WTC11 (cell line): ENCODE measurements around the gene KDM4B. TPM values are rescaled to one million over a fixed set of nuclear protein-coding genes. Genes with fewer than 3 reads are reported as not detected.
A peak's percentile ranks its signal among the peaks of the same experiment; 100 is the strongest.

Experiments
- ATAC-seq: fragments of 200-7000 bp; cut with Tn5 transposase; 2 replicates; pipeline ENCODE4 v1.10.0; 2021; ENCODE audit warnings: mild to moderate bottlenecking, moderate library complexity
- CTCF ChIA-PET: fragments of 300-600 bp; sonication (Branson Sonifier 250); formaldehyde crosslinking; loops from one replicate; lab custom pipeline; 2021; ENCODE audit warnings: antibody characterized with exemption; lab: Charles Lee
- POLR2A ChIA-PET: fragments of 350-600 bp; sonication (Branson Sonifier 250); formaldehyde crosslinking; loops from one replicate; lab custom pipeline; 2021; ENCODE audit warnings: antibody characterized with exemption; lab: Charles Lee
- DNase-seq: peaks from one replicate; pipeline ENCODE4 v3.0.0; 2021; ENCODE audit warnings: low spot score
- H3K27ac Mint-ChIP-seq: 2 replicates; pipeline ENCODE4 v1.8.0; 2021; ENCODE audit warnings: mixed read lengths
- H3K27me3 Mint-ChIP-seq: 2 replicates; pipeline ENCODE4 v1.8.0; 2021; ENCODE audit warnings: low read depth, mild to moderate bottlenecking, moderate library complexity, mixed read lengths
- H3K36me3 Mint-ChIP-seq: 2 replicates; pipeline ENCODE4 v1.8.0; 2021; ENCODE audit warnings: mixed read lengths
- H3K4me1 Mint-ChIP-seq: 2 replicates; pipeline ENCODE4 v1.8.0; 2022; ENCODE audit warnings: mixed read lengths
- H3K4me3 Mint-ChIP-seq: 2 replicates; pipeline ENCODE4 v1.8.0; 2021; ENCODE audit warnings: mild to moderate bottlenecking, moderate library complexity, mixed read lengths
- H3K9me3 Mint-ChIP-seq: 2 replicates; pipeline ENCODE4 v1.8.0; 2021; ENCODE audit warnings: mixed read lengths
- CREM ChIP-seq: sonication (generic); formaldehyde crosslinking; IDR thresholded peaks from 2 replicates; pipeline ENCODE4 v1.8.1; 2022; ENCODE audit warnings: mild to moderate bottlenecking, missing genetic modification reagents, moderate library complexity
- FOXK1 ChIP-seq: sonication (generic); formaldehyde crosslinking; IDR thresholded peaks from 2 replicates; pipeline ENCODE4 v1.8.0; 2022; ENCODE audit warnings: mild to moderate bottlenecking, moderate library complexity, missing genetic modification reagents
- MXD4 ChIP-seq: fragments of 250-450 bp; sonication (Bioruptor Pico); IDR thresholded peaks from 2 replicates; pipeline ENCODE4 v1.8.0; 2021; ENCODE audit warnings: mild to moderate bottlenecking, moderate library complexity, borderline replicate concordance
- PRRX2 ChIP-seq: fragments of 250-450 bp; sonication (Bioruptor Pico); IDR thresholded peaks from 2 replicates; pipeline ENCODE4 v1.8.0; 2021; ENCODE audit warnings: mild to moderate bottlenecking
- RELA ChIP-seq: sonication (generic); formaldehyde crosslinking; IDR thresholded peaks from 2 replicates; pipeline ENCODE4 v1.8.1; 2022; ENCODE audit warnings: missing genetic modification reagents, mild to moderate bottlenecking, borderline replicate concordance
- TEAD4 ChIP-seq: sonication (generic); formaldehyde crosslinking; IDR thresholded peaks from 2 replicates; pipeline ENCODE4 v1.8.0; 2022; ENCODE audit warnings: mild to moderate bottlenecking, missing genetic modification reagents
- ZNF121 ChIP-seq: sonication (generic); formaldehyde crosslinking; IDR thresholded peaks from 2 replicates; pipeline ENCODE4 v1.8.0; 2023; ENCODE audit warnings: missing genetic modification reagents
- ZNF423 ChIP-seq: fragments of 250-450 bp; sonication (Bioruptor Pico); IDR thresholded peaks from 2 replicates; pipeline ENCODE4 v2.1.2; 2022; ENCODE audit warnings: mild to moderate bottlenecking, moderate library complexity
- total RNA-seq: library from RNA; stranded (reverse); gene quantifications from 3 replicates; pipeline ENCODE4 v1.2.3, GENCODE V29; 2021
- TF ChIP-seq, protein P1 (sequence below): sonication (generic); formaldehyde crosslinking; IDR thresholded peaks from 2 replicates; pipeline ENCODE4 v1.8.0; 2022; ENCODE audit warnings: mild to moderate bottlenecking, missing genetic modification reagents
- TF ChIP-seq, protein P2 (sequence below): sonication (generic); formaldehyde crosslinking; IDR thresholded peaks from 2 replicates; pipeline ENCODE4 v1.8.1; 2023; ENCODE audit warnings: mild to moderate bottlenecking, missing genetic modification reagents, borderline replicate concordance
- TF ChIP-seq, protein P3 (sequence below): fragments of 250-450 bp; sonication (Bioruptor Pico); IDR thresholded peaks from 2 replicates; pipeline ENCODE4 v1.9.0; 2021; ENCODE audit warnings: mild to moderate bottlenecking, borderline replicate concordance
- TF ChIP-seq, protein P4 (sequence below): sonication (generic); formaldehyde crosslinking; IDR thresholded peaks from 2 replicates; pipeline ENCODE4 v1.8.1; 2022; ENCODE audit warnings: low read depth, missing genetic modification reagents, borderline replicate concordance
- TF ChIP-seq, protein P5 (sequence below): fragments of 200-600 bp; IDR thresholded peaks from 2 replicates; pipeline ENCODE4 v1.8.0; 2022; ENCODE audit warnings: antibody characterized with exemption
- TF ChIP-seq, protein P6 (sequence below): sonication (generic); formaldehyde crosslinking; IDR thresholded peaks from 2 replicates; pipeline ENCODE4 v1.8.0; 2023; ENCODE audit warnings: missing genetic modification reagents

KDM4B gene
- total RNA-seq, 1 experiment from 2014 or later: 43.2 TPM

DNA sequence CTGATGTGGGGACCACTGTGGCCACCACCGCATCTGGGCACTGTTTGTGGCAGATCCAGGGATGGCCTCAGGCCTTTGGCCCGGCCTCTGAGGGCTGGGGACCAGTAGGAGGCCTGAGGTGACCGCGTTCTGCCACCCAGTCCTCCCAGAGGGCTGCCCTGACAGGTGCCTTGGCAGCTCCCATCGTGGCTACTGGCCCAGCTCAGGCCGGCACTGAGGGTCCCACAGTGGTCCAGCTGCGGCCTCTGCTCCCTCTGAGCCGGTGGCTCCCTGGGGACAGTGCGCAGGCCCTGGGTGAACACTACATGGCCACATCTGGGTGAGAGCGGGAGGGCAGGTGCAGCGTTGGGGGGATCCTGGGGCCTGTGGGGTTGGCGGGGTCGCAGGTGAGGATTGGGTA is 61.9 kb downstream of the KDM4B start (continued):
- TF ChIP-seq RELA (CRISPR knock-in tag) (no peak), ZNF423 (no peak), CREM (CRISPR knock-in tag) (no peak), FOXK1 (no peak), MXD4 (CRISPR knock-in tag) (no peak)
- TF ChIP-seq, protein P1, sequence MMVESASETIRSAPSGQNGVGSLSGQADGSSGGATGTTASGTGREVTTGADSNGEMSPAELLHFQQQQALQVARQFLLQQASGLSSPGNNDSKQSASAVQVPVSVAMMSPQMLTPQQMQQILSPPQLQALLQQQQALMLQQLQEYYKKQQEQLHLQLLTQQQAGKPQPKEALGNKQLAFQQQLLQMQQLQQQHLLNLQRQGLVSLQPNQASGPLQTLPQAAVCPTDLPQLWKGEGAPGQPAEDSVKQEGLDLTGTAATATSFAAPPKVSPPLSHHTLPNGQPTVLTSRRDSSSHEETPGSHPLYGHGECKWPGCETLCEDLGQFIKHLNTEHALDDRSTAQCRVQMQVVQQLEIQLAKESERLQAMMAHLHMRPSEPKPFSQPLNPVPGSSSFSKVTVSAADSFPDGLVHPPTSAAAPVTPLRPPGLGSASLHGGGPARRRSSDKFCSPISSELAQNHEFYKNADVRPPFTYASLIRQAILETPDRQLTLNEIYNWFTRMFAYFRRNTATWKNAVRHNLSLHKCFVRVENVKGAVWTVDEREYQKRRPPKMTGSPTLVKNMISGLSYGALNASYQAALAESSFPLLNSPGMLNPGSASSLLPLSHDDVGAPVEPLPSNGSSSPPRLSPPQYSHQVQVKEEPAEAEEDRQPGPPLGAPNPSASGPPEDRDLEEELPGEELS (CRISPR knock-in tag): no peak
- TF ChIP-seq, protein P2, sequence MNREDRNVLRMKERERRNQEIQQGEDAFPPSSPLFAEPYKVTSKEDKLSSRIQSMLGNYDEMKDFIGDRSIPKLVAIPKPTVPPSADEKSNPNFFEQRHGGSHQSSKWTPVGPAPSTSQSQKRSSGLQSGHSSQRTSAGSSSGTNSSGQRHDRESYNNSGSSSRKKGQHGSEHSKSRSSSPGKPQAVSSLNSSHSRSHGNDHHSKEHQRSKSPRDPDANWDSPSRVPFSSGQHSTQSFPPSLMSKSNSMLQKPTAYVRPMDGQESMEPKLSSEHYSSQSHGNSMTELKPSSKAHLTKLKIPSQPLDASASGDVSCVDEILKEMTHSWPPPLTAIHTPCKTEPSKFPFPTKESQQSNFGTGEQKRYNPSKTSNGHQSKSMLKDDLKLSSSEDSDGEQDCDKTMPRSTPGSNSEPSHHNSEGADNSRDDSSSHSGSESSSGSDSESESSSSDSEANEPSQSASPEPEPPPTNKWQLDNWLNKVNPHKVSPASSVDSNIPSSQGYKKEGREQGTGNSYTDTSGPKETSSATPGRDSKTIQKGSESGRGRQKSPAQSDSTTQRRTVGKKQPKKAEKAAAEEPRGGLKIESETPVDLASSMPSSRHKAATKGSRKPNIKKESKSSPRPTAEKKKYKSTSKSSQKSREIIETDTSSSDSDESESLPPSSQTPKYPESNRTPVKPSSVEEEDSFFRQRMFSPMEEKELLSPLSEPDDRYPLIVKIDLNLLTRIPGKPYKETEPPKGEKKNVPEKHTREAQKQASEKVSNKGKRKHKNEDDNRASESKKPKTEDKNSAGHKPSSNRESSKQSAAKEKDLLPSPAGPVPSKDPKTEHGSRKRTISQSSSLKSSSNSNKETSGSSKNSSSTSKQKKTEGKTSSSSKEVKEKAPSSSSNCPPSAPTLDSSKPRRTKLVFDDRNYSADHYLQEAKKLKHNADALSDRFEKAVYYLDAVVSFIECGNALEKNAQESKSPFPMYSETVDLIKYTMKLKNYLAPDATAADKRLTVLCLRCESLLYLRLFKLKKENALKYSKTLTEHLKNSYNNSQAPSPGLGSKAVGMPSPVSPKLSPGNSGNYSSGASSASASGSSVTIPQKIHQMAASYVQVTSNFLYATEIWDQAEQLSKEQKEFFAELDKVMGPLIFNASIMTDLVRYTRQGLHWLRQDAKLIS (CRISPR knock-in tag): no peak
- TF ChIP-seq, protein P3, sequence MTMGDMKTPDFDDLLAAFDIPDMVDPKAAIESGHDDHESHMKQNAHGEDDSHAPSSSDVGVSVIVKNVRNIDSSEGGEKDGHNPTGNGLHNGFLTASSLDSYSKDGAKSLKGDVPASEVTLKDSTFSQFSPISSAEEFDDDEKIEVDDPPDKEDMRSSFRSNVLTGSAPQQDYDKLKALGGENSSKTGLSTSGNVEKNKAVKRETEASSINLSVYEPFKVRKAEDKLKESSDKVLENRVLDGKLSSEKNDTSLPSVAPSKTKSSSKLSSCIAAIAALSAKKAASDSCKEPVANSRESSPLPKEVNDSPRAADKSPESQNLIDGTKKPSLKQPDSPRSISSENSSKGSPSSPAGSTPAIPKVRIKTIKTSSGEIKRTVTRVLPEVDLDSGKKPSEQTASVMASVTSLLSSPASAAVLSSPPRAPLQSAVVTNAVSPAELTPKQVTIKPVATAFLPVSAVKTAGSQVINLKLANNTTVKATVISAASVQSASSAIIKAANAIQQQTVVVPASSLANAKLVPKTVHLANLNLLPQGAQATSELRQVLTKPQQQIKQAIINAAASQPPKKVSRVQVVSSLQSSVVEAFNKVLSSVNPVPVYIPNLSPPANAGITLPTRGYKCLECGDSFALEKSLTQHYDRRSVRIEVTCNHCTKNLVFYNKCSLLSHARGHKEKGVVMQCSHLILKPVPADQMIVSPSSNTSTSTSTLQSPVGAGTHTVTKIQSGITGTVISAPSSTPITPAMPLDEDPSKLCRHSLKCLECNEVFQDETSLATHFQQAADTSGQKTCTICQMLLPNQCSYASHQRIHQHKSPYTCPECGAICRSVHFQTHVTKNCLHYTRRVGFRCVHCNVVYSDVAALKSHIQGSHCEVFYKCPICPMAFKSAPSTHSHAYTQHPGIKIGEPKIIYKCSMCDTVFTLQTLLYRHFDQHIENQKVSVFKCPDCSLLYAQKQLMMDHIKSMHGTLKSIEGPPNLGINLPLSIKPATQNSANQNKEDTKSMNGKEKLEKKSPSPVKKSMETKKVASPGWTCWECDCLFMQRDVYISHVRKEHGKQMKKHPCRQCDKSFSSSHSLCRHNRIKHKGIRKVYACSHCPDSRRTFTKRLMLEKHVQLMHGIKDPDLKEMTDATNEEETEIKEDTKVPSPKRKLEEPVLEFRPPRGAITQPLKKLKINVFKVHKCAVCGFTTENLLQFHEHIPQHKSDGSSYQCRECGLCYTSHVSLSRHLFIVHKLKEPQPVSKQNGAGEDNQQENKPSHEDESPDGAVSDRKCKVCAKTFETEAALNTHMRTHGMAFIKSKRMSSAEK (CRISPR knock-in tag): no peak

DNA sequence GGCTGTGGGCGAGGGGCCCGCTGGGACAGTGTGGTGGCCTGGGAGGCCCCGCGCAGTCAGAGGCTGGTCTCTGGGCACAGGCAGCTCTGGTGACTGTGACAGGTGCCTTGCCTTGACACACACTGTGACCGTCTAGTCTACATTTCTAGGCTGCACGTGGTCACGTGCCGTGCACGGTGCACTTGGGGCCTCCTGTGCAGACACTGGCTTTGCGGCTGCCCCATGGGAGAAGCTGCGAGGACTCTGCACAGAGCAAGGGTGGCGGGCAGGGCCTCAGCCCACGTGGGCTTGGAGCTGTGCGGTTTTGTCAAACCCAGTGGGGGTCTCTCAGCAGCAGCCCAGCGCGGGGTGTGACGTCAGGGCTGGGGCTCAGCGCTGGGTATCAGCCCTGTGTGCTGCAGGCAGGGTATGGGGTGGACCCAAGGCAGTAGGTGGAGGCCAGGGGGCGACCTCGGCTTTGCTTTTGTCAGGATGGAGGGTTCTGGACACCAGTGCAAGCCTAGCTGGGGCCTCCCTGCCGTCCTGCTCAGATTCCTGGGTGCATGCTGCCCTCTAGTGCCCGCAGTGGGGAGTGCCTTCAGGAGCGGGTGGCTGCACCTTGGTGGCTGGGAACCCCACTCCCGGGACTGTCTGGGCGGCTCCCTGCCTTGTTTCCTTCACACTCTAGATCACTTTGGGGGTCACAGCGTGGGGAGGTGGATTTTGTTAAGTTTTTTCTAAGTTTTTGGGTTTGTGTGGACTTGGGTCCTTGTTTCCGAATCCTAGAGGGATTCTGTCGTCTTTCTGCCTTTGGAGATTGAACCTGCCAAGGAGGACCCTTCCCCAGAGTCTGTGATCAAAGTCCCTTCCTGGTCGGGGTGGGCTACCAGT is 62.6 kb downstream of the KDM4B start:
- DNase-seq (peak; percentile 96), ATAC-seq (peak; percentile 88)

More for the DNA sequence above, 62.6 kb downstream of the KDM4B start:
- TF ChIP-seq TEAD4 (CRISPR knock-in tag) (no peak), ZNF423 (0 out of 2 replicates have a peak, but pooled peaks have one; percentile 12), PRRX2 (CRISPR knock-in tag) (no peak), FOXK1 (0 out of 2 replicates have a peak, but pooled peaks have one; percentile 23), ZNF121 (peak; percentile 89)
- TF ChIP-seq, protein P4, sequence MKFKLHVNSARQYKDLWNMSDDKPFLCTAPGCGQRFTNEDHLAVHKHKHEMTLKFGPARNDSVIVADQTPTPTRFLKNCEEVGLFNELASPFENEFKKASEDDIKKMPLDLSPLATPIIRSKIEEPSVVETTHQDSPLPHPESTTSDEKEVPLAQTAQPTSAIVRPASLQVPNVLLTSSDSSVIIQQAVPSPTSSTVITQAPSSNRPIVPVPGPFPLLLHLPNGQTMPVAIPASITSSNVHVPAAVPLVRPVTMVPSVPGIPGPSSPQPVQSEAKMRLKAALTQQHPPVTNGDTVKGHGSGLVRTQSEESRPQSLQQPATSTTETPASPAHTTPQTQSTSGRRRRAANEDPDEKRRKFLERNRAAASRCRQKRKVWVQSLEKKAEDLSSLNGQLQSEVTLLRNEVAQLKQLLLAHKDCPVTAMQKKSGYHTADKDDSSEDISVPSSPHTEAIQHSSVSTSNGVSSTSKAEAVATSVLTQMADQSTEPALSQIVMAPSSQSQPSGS (CRISPR knock-in tag): 0 out of 2 replicates have a peak, but pooled peaks have one; percentile 41
- TF ChIP-seq, protein P5, sequence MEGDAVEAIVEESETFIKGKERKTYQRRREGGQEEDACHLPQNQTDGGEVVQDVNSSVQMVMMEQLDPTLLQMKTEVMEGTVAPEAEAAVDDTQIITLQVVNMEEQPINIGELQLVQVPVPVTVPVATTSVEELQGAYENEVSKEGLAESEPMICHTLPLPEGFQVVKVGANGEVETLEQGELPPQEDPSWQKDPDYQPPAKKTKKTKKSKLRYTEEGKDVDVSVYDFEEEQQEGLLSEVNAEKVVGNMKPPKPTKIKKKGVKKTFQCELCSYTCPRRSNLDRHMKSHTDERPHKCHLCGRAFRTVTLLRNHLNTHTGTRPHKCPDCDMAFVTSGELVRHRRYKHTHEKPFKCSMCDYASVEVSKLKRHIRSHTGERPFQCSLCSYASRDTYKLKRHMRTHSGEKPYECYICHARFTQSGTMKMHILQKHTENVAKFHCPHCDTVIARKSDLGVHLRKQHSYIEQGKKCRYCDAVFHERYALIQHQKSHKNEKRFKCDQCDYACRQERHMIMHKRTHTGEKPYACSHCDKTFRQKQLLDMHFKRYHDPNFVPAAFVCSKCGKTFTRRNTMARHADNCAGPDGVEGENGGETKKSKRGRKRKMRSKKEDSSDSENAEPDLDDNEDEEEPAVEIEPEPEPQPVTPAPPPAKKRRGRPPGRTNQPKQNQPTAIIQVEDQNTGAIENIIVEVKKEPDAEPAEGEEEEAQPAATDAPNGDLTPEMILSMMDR: peak; percentile 91
- TF ChIP-seq, protein P6, sequence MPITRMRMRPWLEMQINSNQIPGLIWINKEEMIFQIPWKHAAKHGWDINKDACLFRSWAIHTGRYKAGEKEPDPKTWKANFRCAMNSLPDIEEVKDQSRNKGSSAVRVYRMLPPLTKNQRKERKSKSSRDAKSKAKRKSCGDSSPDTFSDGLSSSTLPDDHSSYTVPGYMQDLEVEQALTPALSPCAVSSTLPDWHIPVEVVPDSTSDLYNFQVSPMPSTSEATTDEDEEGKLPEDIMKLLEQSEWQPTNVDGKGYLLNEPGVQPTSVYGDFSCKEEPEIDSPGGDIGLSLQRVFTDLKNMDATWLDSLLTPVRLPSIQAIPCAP: peak; percentile 42; the same call in 1 of the 2 replicates
- TF ChIP-seq, all 79 proteins: peak for 6
- ChIA-PET POLR2A (no interaction called here), CTCF (interaction anchor here (0.5 to 4.4 kb wide), 49 partner anchors 8 to 699 kb away, joined by 3 to 49 read pairs (median 5); partner anchors contain the start of genes FEM1A and KDM4B)
- Mint-ChIP-seq H3K4me3 (no peak overlapping the region), H3K27me3 (no peaks in the 10 kb centered on the region), H3K27ac (no peak overlapping the region), H3K9me3 (no peaks in the 10 kb centered on the region), H3K4me1 (peaks cover 2% of the 10 kb centered on the region; the same call in 1 of the 2 replicates), H3K36me3 (peaks cover 14% of the 10 kb centered on the region)
